Panc1 (cell line): Measurements from ENCODE around the gene CHDH. TPM values are rescaled to one million over a fixed set of nuclear protein-coding genes. Genes with fewer than 3 reads are reported as not detected.

ENCODE experiments used
- ATAC-seq: fragments of 200-7000 bp; cut with Tn5 transposase; 2 replicates; pipeline ENCODE4 v1.9.1; 2020; ENCODE audit warnings: mild to moderate bottlenecking, moderate library complexity
- BruUV-seq: library from RNA; stranded (reverse); fragments of 400-500 nt; replicated peaks from 2 replicates; lab custom pipeline; 2021; lab: Mats Ljungman, UMichigan
- CTCF ChIA-PET: fragments of 300-600 bp; sonication (Branson Sonifier 250); formaldehyde crosslinking; loops from one replicate; lab custom pipeline; 2022; ENCODE audit warnings: antibody characterized with exemption; lab: Charles Lee
- POLR2A ChIA-PET: fragments of 300-600 bp; sonication (Branson Sonifier 250); formaldehyde crosslinking; loops from one replicate; lab custom pipeline; 2022; ENCODE audit warnings: antibody characterized with exemption; lab: Charles Lee
- DNase-seq: peaks from one replicate; pipeline ENCODE4 v3.0.0-alpha.2; 2010; ENCODE audit warnings: low read depth, low spot score
- H3K27ac ChIP-seq: 2 replicates; pipeline ENCODE4 v1.5.1; 2011; ENCODE audit warnings: mild to moderate bottlenecking, low read length, inconsistent platforms
- H3K27me3 ChIP-seq: fragments of 200-500 bp; sonication (Bioruptor generic); 2 replicates; pipeline ENCODE4 v1.6.0; 2014; ENCODE audit warnings: low read length, inconsistent platforms; ENCODE audit not compliant: control insufficient read depth, insufficient read depth
- H3K36me3 ChIP-seq: fragments of 200-500 bp; sonication (Bioruptor generic); 2 replicates; pipeline ENCODE4 v1.5.1; 2014; ENCODE audit warnings: inconsistent platforms, mild to moderate bottlenecking, low read length, moderate library complexity; ENCODE audit not compliant: control insufficient read depth, insufficient read depth
- H3K4me1 ChIP-seq: 2 replicates; pipeline ENCODE4 v1.5.1; 2011; ENCODE audit warnings: inconsistent platforms, mild to moderate bottlenecking, low read length, moderate library complexity; ENCODE audit not compliant: control insufficient read depth, insufficient read depth
- H3K4me3 ChIP-seq, 2 experiments: 2 replicates each; pipeline ENCODE4 v1.5.1; 2011 to 2012; ENCODE audit warnings: low read depth in 2 of 2, low read length in 2 of 2, mild to moderate bottlenecking in 2 of 2, inconsistent platforms in 1 of 2, moderate library complexity in 1 of 2
- H3K9me3 ChIP-seq: fragments of 200-500 bp; sonication (Bioruptor generic); 2 replicates; pipeline ENCODE4 v1.5.1; 2014; ENCODE audit warnings: low read depth, mild to moderate bottlenecking, inconsistent platforms, low read length, moderate library complexity; ENCODE audit not compliant: control insufficient read depth, insufficient read depth
- CTCF ChIP-seq: fragments of 450-650 bp; IDR thresholded peaks from 2 replicates; pipeline ENCODE4 v1.5.1; 2017; ENCODE audit warnings: mild to moderate bottlenecking
- POLR2AphosphoS5 ChIP-seq: IDR thresholded peaks from 2 replicates; pipeline ENCODE4 v1.6.1; 2012; ENCODE audit warnings: mild to moderate bottlenecking, low read depth, low read length, moderate library complexity
- REST ChIP-seq, 2 experiments: IDR thresholded peaks; 2 replicates each; pipeline ENCODE4 v1.6.1; 2011 to 2012; ENCODE audit warnings: low read depth in 2 of 2, control low read depth in 1 of 2, low read length in 1 of 2, mild to moderate bottlenecking in 1 of 2, moderate library complexity in 1 of 2; ENCODE audit not compliant: insufficient read depth in 1 of 2
- SIN3A ChIP-seq: IDR thresholded peaks from 2 replicates; pipeline ENCODE4 v1.6.1; 2012; ENCODE audit warnings: low read depth, mild to moderate bottlenecking, low read length, moderate library complexity, borderline replicate concordance; ENCODE audit not compliant: insufficient read depth
- TCF7L2 ChIP-seq: IDR thresholded peaks from 2 replicates; pipeline ENCODE4 v1.6.1; 2011; ENCODE audit warnings: mild to moderate bottlenecking, low read depth, low read length, inconsistent platforms
- in situ Hi-C: cut with HindIII; loops from 2 replicates; pipeline ENCODE4 v1.10.0; 2016; ENCODE audit warnings: low sequenced_read_pairs, low pct_unique_long_range_greater_than_20kb
- intact Hi-C: fragments of 100-400 bp; cut with micrococcal nuclease; formaldehyde crosslinking; loops from one replicate; pipeline ENCODE4 v1.10.0; 2022; ENCODE audit not compliant: unreplicated experiment
- total RNA-seq: library from RNA; stranded (reverse); gene quantifications from one replicate; pipeline ENCODE4 v1.2.1, GENCODE V29; 2021; ENCODE audit not compliant: unreplicated experiment

The CHDH gene
- total RNA-seq, 1 experiment from 2014 or later = 24.1 TPM

GRCh38 chr3:53837331-53837730 is 8.9 kb downstream of the CHDH start:
- H3K27ac ChIP-seq = no peak overlapping the region
- H3K4me3 ChIP-seq = no peak overlapping the region
- no peaks in the 10 kb centered on the region for H3K36me3 ChIP-seq
- no TSS peak for BruUV-seq
- ATAC-seq (no peak), DNase-seq (no peak)
- H3K9me3 ChIP-seq = no peaks in the 10 kb centered on the region
- intact Hi-C loops (no loop called here), in situ Hi-C loops (no loop called here)
- peaks cover 13% of the 10 kb centered on the region for H3K4me1 ChIP-seq
- no peaks in the 10 kb centered on the region for H3K27me3 ChIP-seq
- TF ChIP-seq SIN3A (no peak), CTCF (no peak), REST (IDR thresholded peaks at IDR 0.05; ENCODE audit: insufficient read depth in 1 of 2, low read depth in 2 of 2, low read length in 1 of 2) (no peak), POLR2AphosphoS5 (no peak), TCF7L2 (no peak)
- CTCF ChIA-PET = no interaction called here
- POLR2A ChIA-PET = no interaction called here

- peaks cover 3% of the 10 kb centered on the region for H3K4me1 ChIP-seq
- no peaks in the 10 kb centered on the region for H3K27me3 ChIP-seq
- no peaks in the 10 kb centered on the region for H3K36me3 ChIP-seq
- POLR2A ChIA-PET = no interaction called here
- H3K9me3 ChIP-seq = no peaks in the 10 kb centered on the region
- H3K4me3 ChIP-seq = no peak overlapping the region
- in situ Hi-C loops = no loop called here
- CTCF ChIA-PET = no interaction called here
- no peak for TF ChIP-seq TCF7L2
- TF ChIP-seq SIN3A = no peak
- no peak for TF ChIP-seq CTCF
- no peak for TF ChIP-seq POLR2AphosphoS5
- no peak for TF ChIP-seq REST (IDR thresholded peaks at IDR 0.05; ENCODE audit: insufficient read depth in 1 of 2, low read depth in 2 of 2, low read length in 1 of 2)
- ATAC-seq (no peak), DNase-seq (no peak)
- H3K27ac ChIP-seq = no peak overlapping the region
- no TSS peak for BruUV-seq
- intact Hi-C loops = no loop called here
Observed at GRCh38 chr3:53836084-53836872, 9.9 kb downstream of the CHDH start.
